ENCODE data around the gene TMTC4.
"Not testable (repeated sequence)": the region's sequence is repeated elsewhere in the genome, so short reads cannot be mapped to it uniquely, and the experiment has no call there.

Gene TMTC4

DNA sequence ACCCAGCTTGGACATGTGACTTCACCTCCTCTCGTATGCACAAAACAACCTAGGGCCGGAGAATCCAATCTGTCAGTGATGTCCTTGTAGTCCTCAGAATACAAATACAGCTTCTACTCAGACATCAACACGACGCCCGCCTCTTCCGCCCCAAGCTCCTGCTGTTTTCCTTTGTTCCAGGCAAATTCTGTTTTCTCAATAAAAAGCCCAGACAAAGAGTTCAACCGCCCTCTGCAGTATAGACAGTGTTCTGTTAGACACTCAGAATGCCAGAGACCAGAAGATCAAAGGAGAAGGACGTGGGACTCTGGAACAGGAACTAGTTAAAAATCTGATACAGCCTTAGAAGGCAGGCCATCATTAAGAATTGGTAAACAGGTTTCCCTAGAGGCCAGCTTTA lies 44.0 kb downstream of the TMTC4 start:
- DNase-seq, result peak in 21 of 56 donors; percentile 9 to 63 (median 33)

DNA sequence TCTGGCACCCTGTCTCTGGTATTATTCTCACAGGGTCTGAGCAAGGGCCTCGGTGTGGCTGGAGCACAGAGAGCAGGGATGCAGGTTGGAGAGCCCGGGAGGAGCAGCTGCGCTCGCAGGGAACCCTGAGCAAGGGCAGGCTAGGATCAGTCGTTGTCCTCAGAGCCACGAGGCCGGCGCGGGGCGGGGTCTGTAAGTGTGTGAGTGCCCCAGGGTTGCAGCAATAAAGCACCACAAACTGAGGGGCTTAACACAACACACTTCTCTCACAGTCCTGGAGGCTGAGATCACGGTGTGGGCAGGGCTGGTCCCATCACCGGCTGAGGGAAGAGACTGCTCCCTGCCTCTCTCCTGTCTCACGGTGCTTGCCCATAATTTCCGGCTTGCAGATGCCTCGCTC lies 47.5 kb downstream of the TMTC4 start:
- DNase-seq, result no peak

GRCh38 chr13:100625447-100625846 lies 49.1 kb downstream of the TMTC4 start:
- no peak for DNase-seq

DNA sequence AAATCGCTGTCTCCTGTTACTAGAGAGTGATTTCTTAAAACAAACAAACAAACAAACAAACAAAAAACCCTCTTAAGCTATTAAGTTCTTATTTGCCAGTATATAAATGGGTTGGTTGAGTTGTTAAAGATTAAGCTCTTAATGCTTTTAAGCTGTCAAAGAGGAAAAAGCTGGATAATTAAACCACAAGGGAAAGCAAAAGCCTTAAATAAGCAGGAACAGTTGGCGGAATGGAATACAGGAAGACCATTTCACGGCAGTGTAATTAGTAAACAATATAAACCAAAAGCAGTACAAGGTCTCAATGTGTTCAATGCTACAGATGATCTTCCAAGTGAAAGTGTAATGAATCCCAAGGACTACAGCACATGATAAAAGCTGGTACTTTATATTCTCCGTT lies 53.8 kb downstream of the TMTC4 start:
- no peak for DNase-seq

- DNase-seq, result no peak
Observed at GRCh38 chr13:100619940-100620339, 54.7 kb downstream of the TMTC4 start.

DNA sequence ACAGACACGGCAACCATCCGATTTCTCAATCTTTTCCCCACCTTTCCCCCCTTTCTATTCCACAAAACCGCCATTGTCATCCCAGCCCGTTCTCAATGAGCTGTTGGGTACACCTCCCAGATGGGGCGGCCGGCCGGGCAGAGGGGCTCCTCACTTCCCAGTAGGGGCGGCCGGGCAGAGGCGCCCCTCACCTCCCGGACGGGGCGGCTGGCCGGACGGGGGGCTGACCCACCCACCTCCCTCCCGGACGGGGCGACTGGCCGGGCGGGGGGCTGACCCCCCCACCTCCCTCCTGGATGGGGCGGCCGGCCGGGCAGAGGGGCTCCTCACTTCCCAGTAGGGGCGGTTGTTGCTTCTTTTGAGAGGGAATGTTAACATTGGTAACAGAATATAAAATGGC lies 55.7 kb downstream of the TMTC4 start:
- DNase-seq, result not testable (repeated sequence)

GRCh38 chr13:100613031-100613430 lies 61.6 kb downstream of the TMTC4 start:
- no peak for DNase-seq

DNA sequence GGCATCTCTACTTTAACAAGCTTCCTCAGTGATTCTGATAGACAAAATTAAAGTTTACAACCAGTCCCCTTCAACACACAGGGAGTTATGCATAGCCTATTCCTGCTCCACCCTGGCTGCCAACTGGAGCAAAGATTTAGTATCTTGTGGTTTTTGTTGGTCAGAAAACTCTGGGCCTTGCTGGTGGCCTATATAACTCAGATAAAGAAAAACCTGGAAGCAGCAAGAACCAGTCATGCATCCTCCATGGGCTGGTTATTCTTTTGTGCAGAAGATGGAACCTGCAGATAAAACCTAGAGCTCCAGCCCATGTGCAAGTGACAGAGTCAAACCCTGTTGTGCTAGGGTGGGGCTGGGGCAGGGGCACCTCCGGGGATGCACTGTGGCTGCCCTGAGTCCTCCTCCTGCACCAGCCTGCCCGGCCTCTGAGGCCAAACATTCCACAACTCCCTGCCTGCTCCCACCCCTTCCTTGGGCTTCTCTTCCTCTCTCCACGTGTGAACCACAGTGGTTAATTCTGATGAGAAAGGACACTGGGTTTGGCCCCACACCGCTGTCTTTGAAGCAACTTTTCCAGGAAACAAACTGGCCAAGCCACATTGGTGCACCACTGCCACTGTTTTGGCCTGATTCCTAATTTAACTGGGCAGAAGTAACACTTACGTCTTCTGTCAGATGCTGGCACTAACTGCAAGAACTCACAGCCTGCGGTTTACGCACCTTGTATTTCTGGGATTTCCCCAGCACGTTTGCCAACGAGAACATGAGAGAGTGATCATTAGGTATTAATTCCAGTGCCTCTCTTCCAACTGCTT lies 62.7 kb downstream of the TMTC4 start:
- DNase-seq, result peak in 15 of 56 donors; percentile 2 to 58 (median 14)

DNA sequence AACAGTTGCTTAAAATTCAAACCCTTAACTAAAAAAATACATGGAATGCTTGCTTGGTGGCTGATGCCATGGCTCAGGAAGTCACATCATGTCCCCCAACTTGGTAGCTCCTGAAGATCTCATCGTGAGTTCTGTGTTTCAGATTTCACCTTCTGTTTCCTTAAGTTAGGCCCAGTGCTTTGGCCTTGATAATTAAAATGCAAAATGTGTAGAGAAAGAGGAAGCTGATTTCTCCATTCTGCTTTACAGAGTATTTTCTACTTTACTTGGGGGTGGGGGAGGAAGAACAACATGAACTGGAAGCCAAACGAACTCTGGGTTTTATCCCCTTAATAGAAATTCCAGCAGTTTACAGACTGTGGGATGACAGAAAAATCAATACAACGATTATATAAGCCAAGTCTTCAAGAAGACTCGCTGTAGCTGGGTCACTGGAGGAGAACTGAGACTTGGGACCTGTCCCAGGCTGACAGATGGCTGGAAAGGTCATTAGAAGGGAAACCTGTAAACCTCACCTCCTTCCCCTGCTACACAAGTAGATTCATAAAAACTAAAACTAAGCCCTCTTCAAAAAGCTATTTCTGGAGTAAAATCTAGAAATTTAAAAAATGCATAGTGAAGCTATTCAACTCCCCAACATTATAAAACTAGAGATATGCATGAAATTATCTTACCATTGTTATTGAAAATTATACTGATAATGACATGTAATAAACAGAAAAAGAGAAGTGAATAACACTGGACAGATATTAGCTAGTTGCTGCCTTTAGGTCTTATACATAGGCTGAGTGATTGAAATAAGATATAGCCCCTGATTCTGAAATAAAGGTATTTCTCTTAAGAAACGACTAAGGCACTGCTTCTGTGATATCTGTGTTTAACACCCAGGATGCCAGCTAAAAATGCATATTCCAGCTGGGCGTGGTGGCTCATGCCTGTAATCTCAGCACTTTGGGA lies 63.9 kb downstream of the TMTC4 start:
- no peak for DNase-seq

- DNase-seq, result no peak
Observed at GRCh38 chr13:100608906-100609305, 65.7 kb downstream of the TMTC4 start.

DNA sequence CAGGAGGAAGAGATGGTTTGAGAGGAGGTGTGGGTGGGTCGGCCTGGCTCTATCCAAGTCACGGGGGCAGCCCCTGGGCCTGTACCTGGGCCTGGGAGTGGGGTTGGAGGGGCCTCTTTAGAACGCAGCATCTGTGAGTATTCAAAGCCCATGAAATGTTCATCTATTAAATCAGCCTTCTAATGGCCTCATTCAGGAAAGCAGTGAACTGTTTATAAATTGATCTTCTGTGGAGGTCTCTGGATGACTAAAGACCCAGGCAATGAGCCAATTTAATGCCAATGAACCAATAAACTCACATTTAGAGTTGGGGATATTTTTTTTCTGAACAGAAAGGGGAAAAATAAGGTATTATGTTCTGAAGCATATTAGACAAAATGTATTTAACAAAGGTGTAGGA lies 66.1 kb downstream of the TMTC4 start:
- DNase-seq, result no peak

GRCh38 chr13:100604918-100605710 lies 69.5 kb downstream of the TMTC4 start:
- DNase-seq, result no peak

DNA sequence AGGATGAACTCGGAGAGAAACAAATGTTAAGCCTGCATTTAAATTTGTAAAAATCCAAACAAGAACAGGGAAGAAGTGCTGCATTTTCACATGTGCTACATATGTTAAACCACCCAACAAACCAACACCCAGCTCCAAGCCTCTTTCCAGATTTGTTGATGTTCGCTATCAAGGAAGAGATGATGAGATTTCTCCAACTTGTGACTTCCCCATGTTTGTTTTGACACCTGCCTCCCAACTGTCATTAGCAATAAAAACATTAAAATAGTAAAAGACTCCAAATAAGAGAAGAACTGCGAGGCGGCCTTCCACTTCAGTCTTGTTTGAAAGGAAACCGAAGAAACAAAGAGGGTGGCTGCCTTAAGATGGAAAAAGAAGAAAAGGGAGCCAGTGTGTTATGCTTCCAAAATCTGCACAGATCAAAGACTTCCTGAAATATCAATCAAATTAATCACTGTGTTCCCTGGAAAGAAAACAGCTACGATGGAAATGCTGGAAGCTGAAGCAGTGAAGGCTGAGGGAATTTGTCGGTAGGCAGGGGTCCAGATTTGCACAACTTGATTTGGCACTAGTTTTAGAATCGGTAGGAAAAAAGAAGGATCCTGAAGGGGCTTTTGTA lies 72.0 kb downstream of the TMTC4 start:
- DNase-seq, result peak in 1 of 56 donors; percentile 16

DNA sequence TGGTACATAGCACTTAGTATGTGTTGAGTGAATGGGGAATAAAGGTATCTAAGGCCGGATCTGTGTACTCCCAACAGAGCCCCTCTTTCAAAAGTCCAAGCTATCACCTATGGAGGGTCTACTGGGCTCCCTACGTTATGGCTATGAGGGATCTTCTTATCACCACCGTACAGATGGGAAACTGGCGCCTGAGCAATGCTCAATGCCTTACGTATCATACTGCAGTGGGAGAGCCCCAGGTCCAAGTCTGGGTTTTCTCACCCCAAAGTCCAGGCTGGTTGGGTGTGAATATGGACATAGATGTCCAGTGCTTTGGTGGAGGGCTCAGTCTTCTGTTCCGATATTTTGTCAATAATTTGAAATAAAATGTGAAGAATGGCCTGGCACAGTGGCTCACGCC lies 72.9 kb downstream of the TMTC4 start:
- no peak for DNase-seq

DNA sequence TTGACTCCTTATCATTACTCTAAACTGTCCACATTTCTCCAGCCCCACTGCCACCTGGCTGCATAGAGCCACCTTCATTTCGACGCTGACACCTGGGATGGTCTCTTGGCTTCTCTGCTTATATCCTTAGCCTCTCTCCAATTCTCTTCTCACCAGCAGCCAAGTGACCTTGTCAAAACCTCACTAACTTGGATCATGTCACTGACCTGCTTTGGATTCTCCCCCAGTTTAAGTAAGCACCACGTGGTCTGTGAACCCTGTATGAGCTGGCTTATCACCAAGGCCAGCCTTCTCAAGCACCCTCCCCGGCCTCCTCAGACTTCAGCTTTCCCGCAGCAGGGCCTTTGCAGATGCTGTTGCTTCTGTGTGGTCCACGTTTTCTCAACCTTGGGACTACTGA lies 73.7 kb downstream of the TMTC4 start:
- no peak for DNase-seq

DNA sequence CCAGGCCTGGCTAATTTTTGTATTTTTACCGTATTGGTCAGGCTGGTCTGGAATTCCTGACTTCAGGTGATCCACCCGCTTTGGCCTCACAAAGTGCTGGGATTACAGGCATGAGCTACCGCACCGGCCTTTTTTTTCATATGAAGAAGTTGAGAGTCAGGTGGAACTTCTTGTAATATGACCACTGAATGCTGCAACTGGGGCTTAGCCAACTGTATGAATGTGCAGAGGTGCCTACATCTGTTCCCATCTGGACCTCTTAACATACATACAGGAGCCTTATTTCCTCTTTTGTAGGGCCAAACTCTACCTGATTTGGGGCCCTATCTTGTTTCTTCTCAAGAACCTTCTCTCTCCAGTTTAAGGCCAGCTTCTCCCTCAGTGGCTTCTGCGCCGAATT lies 74.1 kb downstream of the TMTC4 start:
- DNase-seq, result no peak

DNA sequence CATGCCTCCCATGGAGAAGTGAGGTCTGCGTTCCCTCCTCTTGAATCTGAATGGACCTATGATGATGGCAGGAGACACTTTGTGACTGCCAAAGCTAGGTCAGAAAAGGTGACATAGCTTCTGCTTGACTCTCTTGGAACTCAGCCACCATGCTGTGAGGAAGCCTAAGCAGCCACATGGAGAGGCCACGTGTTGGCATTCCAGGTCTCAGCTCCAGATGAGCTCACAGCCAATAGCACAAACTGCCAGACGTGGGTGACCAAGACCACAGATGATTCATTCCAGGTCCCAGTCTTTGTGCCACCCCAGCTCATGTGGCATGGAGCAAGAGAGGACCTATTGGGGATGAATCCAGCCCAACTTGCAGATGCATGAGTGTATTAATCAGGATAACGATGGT lies 77.3 kb downstream of the TMTC4 start:
- no peak for DNase-seq

- no peak for DNase-seq
Observed at GRCh38 chr13:100596516-100596915, 78.1 kb downstream of the TMTC4 start.

- DNase-seq, result no peak
Observed at GRCh38 chr13:100594731-100595130, 79.9 kb downstream of the TMTC4 start.

DNA sequence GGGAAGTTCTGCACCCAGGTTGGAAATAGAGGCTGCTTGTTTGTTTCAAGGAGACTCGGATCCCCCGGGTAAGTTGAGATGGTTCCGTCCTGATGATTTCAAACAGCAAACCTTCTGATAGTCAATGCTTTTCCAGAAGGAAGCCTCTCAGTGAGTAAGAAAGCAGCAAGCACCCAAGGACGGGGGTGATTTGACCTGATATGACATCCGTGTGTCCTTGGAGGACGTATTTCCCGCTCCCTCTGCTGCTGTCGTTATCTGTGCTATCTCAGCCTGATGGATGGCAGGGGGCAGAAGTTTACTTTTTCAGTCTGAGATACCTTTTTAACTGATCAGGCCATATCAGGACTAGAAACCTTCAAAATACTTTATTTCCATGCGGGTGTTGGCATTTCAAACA lies 80.3 kb downstream of the TMTC4 start:
- DNase-seq, result no peak

DNA sequence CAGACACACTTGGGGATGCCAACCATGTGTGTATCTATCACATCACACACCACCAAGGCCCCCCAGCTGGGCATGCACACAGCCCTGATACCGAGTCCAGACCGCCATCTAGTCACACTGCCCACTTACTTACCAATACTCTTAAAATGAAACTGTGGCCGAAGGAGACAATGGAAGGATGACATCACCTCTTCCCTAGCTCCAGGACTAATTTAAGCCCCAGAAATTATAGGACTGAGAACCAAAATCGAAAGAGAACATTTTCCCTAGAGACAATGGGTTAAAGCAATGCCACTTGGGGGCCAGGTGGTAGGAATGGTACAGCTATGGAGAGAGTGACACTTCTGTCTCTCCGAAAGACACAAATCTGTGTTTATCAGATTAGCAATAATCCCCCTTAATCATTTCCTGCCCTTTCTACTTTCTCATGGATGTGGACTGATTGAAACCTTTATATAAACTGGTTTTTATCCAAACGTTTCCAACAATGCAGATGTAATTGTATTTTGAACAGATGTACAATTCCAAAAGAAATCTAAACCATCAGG lies 85.3 kb downstream of the TMTC4 start:
- no peak for DNase-seq

All from amygdala (tissue), 56 donors.